HG03103 (cell line): ENCODE results near the gene AGAP1.

Experiments used
- ATAC-seq: cut with Tn5 transposase; IDR thresholded peaks from one replicate; pipeline ENCODE4 v1.9.1; 2021; ENCODE audit warnings: low read depth; ENCODE audit not compliant: unreplicated experiment

Gene AGAP1

DNA sequence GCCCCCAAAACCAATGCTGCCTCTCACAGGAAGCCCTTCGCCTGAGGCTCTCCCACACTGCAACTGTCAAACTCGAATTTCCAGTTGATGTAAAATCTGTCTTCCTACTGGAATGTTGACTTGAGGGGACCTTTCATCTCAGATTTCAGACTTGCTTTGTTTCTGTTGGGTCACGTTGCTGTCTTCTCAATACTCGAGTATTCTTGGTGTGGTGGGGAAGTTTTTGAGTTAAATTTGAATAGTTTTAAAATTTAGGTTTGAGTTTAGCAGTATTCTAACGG lies 50.8 kb downstream of the AGAP1 start:
- no peak for ATAC-seq

DNA sequence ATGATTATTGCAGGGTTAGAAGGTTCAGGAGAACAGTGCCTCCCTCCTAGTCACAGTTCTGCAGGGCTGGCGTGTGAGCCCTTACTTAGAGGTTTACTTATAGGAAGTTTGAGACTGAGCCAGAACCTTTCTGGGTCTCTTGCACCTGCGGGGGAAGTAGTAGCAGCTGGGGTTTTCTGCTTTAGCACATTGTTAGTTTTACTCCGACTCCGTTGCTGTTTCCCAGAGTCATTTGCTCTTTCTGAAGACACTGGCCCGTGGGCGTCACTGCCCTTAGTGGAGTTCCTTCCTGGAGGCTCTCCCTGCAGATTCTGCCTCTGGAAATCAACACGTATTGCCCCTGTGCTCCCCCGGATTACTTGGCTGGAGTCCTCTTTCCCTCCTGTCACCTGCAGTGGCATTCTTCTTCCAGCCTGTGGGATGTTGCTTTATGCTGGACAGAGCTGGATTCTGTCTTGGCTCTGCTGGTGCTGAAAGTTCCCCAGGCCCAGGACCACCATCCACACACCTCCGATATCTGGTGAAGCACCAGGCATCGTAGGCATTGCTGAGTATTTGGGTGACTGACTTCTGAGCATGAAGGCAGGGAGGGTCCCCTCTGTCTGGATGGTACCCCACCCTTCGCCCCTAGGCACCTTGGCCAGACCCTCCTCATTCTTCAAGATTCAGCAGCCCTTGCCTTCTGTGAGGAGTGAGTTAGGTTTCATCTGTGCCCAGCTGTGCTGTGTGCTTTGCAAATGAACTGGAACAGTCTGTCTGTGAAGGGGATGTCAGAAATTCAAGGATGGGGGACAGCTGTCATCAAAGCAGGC lies 51.7 kb downstream of the AGAP1 start:
- ATAC-seq: no peak

DNA sequence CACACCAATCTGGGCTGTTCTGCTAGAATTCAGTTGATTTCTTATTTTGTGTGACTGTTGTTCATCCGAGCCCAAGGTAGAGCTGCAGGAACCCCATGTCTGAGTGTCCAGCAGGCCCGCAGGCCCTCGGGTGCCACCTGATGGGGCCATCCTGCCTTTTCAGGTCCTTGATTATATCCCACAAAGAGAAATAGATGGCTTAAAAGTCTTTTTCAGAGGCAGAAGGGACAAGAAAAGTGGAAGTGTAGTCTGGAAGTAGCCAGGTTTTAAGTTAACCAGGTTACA lies 52.2 kb downstream of the AGAP1 start:
- ATAC-seq: no peak

DNA sequence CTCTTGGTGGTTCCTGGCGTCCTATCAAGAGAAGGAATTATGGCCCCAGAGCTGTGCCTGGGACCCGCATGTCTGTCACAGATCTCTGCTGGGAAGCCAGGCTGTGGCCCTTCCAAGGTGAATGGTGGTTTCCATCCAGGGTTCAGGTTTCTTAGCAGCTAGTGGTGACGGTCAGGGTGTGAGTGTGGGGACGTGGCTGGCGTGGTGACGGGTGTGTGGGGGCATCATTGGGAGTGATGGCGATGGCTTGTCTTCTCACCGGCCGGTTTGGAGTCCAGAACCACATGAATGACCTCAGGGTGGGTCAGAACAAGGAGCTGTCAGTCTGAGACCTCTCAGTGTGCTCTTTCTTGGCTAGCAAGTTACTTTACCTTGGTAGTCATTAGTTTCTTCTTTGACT lies 52.6 kb downstream of the AGAP1 start:
- no peak for ATAC-seq

DNA sequence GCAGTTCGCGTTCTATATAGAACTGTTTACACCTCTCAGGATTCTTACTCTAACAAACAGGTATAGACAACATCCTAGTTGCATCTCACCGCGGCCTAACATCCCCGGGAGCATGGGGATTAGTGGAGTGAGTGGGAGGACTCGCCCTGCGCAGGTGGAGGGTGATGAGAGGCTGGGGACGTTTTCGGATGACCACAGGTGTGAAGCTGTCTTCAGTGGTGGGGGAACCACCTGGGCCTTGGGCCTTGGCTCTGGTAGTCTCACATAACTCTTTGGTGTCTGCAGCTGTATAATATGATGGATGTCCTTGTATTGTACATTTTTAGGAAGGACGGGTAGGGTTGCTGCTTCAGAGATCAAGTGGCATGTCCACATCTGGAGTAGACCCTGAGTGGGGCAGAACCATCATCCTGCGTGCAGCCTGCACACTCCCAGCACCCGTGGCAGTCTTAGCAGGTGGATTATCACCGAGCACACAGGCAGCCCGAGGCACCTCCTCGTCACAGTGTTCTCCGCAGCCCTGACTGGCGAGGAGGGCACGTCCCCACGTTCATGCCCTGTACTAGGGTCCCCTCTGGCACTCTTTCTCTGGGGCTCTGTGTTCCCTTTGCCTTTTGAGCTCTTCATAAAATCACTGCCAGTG lies 56.0 kb downstream of the AGAP1 start:
- ATAC-seq: no peak

DNA sequence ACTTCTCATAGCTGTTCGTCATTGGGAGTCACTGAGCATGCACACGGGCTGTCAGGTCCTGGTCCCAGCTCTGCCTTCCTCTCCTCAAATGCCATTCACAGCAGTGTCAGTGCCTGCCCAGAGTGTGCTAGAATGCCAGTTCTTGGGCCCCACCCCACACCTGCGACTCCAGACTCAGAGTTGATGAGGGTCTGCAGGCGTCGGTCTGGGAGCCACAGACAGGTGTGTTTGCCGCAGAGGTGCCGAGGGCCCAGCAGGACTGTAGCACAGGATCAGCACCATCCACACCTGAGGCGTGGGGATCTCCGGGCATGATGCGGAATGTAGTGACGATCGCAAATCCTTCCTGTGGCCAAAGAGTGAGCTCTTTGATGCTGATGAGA lies 56.5 kb downstream of the AGAP1 start:
- no peak for ATAC-seq

DNA sequence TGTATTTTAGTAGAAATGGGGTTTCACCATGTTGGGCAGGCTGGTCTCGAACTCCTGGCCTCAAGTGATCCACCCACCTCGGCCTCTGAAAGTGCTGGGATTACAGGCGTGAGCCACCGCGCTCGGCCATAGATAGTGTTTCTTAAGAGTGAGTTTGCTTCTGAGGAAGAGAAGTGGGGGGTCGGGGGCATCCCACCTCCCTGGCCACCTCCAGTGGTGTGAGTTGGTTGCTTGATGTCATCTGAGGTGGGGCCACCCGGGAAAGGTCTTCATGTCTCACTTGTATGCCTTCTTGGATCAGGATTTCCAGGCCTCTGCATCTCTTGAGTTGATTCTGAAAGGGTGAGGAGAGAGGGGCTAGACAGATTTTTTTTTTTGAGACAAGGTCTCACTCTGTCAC lies 57.1 kb downstream of the AGAP1 start:
- ATAC-seq: no peak

DNA sequence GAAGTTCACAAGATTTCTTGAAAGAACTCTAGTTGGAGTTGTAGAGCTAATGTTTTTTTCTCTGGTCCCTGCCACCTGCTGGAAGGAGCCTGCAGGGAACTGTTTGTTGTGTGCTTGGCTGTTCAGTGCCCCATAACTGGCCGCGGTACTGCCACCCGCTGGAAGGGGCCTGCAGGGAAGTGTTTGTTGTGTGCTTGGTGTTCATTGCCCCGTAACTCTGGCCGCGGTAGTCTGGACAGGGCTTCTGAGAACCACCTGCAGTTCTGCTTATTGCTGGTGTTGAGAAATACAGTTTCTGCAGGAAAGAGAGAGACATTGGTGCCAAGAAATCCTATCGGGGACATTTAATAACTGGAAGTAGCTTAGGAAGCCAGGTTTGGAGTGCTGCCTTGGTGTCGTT lies 58.1 kb downstream of the AGAP1 start:
- ATAC-seq: no peak

DNA sequence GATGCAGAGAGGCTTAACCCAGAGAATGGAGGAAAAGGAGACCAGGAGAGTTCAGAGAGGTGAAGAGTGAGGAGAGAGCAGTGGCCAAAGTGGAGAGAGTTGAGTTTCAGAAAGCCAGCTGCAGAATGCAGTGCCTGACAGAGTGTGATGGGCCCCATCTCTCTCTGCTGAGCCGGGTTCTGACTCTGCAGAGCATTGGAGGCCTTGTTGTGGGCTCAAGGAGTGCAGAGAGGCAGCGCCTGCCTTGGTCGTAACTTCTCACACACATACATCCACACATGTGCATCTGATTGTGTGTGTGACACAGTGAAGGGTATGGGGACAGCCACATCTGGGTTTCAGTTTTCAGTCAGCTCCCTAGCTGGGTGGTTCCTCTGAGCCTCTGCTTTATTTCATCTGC lies 58.8 kb downstream of the AGAP1 start:
- ATAC-seq: no peak

DNA sequence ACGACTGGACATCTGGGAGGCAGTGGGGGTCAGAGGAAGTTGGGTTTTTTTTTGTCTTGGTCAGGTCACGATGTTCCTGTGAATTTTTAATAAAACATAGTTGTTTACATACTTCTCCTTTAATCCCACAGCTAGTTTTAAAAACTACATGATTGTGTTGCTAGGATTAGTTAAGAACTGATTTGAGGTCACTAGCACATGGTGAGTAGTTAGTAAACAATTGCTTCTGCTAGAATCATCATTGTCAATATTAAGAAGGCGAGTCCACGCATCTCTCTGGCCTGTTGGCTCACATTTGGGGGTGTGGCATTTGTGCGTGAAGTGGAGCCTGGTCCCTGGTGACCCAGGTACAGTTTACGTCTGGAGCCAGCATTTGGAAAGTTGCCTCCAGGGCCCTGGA lies 59.4 kb downstream of the AGAP1 start:
- no peak for ATAC-seq

DNA sequence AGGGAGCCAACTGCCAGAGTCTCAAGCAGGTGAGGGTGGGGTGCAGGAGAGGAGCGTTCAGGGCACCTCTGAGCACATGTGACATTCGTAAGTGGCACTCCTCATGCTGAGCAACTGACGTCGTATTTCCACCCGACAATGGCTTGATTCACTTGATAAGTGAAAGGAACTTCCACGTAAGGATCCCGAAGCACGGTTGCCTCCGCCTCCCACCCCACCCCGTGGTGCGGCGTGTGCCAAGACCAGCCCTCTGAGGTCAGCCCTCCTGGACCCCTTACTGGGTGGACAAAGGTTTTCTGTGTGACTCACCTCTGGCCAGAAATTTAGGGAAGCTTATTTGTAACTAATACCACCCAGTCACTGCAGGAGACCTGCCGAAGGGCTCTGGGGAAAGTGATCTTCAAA lies 59.9 kb downstream of the AGAP1 start:
- no peak for ATAC-seq

DNA sequence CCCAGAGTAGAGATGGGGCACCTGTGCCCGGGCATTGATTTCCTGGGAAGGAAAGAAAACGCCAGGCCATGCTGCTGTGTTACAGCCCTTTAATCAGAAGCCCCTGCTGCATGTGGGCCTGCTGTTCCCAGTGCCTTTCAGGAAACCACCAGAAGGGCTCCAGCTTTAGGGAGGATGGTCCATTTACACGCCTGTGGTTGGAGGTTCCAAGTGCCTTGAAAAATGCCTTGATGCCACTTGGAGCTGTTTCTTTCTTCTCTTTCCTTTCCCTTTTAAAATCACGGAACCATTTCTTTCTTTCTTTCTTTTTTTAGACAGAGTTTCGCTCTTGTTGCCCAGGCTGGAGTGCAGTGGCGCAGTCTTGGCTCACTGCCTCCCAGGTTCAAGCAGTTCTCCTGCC lies 60.5 kb downstream of the AGAP1 start:
- ATAC-seq: no peak

DNA sequence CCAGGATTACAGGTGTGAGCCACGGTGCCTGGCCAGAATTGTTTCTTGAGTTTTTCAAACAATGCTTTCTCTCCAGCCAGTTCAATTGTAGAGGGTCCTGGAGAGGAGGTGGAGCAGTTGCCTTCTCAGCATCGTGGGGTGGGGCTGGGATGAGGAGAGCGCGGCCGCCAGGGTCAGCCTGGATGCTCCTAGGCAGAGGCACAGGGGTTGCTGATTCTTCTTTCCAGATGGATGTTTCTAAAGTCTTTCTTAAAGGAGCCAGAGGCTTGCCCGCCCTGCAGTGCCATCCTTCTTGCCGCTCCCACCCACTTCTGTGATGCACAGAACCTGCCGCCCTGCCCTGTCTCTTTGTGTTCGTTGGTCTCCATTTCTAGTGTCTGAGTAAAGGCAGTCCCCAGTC lies 61.1 kb downstream of the AGAP1 start:
- no peak for ATAC-seq

DNA sequence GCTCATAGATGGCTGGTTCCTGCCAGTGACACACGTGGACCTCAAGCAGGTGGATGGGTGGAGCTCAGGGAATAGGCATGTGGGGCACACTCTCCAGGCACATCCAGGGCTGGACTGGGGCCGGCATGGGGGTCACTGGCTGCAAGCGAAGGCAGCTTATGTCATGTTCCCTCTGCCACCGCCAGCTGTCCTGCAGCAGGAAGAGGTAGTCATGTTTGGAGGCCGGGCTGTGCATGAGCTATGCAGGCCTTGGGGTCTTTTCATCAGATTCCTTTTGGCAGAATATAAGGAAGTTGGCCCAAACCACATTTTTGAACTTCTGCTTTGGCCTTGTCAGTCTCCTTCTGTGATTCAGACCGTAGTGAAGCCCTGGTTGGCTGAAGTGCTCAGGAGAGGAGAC lies 61.5 kb downstream of the AGAP1 start:
- no peak for ATAC-seq

DNA sequence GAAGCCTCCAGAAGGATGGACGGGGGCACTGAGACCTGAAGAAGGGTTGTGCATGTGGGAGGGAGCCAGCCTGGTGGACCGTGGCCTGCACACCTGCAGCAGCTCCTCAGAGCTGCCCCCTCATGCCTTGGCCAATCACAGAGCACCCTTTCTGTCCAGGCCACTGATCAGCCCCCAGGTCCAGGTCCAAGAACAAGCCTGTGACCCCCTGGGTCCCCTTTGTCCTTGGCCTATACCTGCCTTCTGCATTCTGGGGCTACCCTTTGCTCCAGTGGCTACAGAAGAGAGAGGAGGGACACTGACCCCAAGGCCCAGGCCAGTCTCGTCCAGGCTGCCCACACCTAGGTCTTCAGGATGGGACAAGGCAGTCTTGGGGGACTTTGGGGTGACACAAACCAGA lies 62.2 kb downstream of the AGAP1 start:
- ATAC-seq: no peak

DNA sequence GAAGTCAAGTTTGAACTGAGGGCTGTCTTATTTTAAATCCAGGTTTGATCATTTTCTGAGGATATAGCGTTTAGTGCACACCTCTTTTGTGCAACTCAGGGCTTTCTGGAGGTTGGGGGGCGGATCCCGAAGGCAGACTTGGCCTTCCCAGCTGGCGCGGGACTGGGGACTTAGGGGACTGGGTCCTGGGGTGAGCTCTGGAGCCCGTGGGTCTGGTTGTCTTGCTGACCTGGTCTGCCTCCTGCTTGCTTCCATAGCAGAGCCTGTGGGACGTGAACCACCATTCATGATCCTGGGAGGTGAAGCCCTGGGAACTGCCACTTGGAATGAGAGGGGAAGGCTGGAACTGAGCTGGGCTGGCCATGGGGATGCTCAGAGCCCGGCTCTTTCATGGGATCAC lies 63.1 kb downstream of the AGAP1 start:
- no peak for ATAC-seq

DNA sequence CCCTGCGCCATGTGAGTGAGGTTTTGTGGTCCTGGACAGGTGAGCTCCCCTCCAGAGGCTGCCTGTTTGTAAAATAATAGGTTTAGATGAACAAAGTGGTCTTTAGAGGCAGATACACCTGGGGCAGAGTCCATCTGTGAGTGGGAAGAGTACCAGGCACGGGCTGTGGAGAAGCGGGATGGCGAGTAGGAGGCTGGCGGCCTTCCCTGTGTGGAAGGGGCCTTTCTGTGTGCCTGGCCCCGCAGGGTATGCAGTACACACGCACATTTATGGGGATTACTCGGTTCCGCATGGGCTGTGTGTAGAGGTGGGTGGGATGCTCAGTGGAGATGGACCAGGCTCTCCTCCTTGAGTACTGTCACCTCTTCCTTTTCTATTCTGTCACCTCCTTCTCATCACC lies 64.1 kb downstream of the AGAP1 start:
- ATAC-seq: no peak

DNA sequence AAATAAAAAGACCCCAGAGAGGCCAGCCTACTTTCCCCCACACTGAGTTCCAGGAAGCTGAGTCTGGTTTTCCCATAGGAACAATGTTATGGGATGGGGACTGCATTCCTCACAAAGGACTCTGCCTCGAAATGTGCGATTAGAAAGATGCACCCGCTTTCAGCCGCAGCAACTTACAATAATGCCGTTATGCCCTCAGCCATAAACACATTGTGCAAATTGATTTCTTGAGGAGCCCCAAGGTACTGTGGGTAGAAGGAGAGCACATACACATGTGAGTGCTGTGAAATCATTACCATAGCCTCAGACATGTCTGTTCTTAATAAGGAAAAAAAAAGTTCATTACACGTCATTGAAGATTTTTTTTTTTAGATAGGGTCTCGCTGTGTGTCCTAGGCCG lies 64.7 kb downstream of the AGAP1 start:
- no peak for ATAC-seq

DNA sequence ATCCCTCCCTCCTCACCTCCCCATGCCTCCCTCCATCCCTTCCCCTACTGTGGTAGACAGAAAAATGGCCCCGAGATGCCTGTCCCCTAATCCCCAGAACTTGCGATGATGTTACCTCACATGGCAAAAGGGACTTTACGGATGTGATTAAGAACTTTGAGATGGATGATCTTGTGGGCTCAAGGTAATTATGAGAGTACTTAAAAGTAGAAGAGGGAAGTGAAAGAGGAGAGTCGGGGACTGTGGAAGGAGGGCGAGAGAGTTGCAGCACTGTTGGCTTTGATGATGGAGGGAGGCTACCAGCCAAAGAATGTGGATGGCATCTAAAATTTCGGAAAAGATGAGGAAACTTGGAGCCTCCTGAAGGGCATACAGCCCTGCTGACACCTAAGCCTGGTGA lies 66.5 kb downstream of the AGAP1 start:
- ATAC-seq: no peak

DNA sequence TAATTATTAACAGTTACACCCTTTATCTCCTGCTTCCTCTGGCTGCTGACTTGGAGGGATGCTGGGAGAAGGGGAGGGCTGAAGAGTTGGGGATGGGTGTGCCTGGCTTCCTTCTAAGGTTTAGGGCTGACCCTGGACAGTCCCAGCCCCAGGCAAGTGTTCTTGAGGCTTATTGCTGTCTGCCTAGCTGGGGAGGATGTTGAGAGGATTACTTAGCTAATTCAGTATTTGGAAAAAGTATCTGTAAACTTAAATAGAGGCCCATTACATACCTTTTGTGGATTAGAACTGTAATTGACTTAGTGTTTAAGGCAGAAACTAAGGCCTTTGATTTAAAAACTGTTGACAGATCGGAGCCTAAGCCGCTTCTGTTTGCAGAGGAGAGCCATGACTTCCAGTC lies 67.6 kb downstream of the AGAP1 start:
- ATAC-seq: no peak

DNA sequence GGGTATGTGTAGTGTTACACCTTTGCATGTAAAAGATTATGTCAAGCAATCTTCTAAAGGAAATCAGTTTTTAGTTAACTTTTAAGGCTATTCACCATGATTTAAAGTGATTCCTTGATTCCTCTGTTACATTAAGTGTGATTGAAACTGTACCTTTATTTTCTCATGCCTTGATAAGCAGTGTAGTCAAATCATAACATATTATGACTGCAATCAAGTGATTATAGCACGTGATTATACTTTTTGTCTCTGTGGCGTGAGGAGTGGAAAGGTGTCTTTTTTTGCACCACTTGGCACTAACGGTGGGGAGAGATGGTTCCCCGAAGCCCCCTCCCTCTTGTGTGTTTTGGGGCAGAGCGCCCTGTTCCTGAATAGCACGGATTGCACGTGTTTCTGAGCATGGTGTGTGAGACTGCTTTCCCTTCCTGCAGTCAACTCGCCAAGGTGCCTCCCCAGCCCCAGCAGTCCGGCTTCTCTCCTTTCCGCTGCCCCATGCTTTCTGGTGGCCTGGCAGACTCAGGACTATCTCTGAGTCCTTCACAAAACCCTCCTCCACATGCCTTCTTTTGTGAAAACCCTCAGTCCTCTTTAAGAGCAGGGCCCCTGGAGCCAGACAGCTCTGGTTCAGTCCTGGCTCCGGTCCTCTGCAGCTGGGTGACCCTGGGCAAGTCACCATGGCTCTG lies 68.4 kb downstream of the AGAP1 start:
- no peak for ATAC-seq
